Activated gamma-delta T cell (primary cell): Measurements from ENCODE around the gene VPS13C.

ENCODE experiments used
- DNase-seq: peaks from one replicate; lab custom pipeline; 2025; lab: John Stamatoyannopoulos, UW

The VPS13C gene

DNA sequence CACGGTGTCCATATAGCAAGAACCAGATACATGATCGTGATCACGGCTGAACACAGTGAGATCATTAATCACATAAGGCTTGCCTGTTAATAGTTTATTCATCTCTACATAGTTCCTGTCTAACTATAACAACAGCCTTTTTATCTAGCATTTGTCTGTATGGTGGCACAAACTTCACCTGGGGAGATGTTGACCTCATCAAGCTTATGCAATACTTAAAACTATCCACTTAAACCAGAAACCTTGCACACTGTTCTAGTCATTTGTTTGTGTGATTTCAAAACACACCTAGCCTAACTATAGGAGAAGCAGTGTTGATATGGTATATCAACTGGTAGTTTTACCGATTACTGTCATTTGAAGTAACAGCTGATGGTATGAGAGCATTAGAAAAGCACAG lies 124.8 kb downstream of the VPS13C start:
- no peak for DNase-seq

DNA sequence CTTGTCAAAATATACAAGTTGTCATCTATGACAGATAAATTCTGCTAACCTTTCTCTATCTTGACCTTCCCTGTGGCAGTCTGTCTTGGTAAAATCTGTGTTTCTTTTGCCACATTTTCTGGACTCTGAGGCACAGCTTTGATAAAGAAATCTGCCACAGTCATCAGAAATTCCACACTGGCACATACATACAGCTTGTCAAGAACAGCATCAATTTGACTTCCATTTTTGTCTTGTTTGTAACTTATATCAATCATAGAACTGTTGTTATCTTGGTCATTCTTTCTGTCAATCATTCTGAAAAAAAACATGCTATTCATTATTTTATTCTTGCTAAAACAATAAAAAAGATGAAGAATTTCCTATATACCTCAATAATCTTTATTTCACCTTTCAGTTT lies 130.8 kb downstream of the VPS13C start:
- no peak for DNase-seq

DNA sequence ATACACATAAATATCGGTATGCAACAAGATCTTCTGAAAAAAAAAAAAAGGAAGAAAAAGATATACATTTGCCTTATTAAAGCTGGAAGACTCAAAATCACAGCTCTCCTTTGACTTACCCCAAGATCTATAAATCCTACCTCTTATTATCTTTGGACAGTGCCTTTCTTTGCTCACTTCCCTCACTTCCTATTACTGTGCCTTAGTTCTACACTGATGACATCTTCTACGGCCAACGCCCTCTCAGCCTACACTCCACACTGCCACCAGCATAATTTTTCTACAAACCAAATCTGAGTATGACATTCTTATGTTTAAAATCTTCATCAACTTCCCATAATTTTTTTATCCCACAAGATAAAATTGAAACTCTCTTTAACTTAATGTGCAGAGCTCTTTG lies 137.1 kb downstream of the VPS13C start:
- DNase-seq, result no peak

DNA sequence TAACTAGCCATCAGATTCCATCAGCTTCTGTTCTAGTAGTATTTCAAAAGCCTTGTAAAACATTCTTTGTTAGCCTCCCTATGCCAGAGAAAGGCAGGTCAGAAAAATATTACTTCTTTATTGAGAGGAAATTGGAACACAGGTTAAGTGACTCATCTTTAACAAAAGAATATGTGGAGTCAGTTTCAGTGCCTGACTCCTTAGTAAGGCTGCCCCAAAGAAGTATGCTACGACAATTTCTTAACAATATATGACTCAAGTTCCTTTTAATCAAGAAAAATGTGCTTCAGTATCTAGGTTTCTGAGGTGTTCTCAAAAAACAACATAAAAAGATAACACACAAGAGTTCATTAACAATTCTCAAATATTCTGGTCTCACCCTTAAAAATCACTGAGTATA lies 139.2 kb downstream of the VPS13C start:
- no peak for DNase-seq

GRCh38 chr15:61917457-61917856 lies 142.8 kb downstream of the VPS13C start:
- DNase-seq, result no peak

GRCh38 chr15:61916104-61916503 lies 144.1 kb downstream of the VPS13C start:
- DNase-seq, result no peak

GRCh38 chr15:61915640-61916039 lies 144.6 kb downstream of the VPS13C start:
- no peak for DNase-seq

DNA sequence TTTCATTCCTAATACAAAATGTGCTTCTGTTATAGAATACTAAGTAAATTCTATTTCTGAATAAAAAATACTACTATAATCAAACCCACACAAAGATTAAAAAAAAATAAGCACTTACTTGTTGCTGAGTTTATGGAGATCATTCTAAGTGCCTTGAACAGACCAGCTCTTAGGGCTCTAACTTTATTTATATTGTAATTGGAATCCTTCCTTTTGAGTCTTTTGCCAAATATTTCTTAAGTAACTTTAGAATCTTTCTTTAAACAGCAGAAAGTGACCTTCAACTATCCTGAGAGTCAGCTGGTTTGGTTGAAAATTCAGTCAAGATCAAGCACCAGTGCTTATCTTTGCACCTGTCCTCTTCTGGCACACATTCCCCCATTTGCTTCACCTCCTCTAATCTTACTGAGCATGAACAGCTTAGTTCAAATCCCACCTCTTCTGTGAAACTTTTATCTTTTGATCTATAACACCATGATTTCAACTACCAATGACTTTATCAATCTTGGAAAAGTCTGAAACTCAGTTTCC lies 149.3 kb downstream of the VPS13C start:
- no peak for DNase-seq

GRCh38 chr15:61908241-61908640 lies 152.0 kb downstream of the VPS13C start:
- DNase-seq, result no peak

GRCh38 chr15:61907753-61908086 lies 152.5 kb downstream of the VPS13C start:
- DNase-seq, result no peak

- no peak for DNase-seq
Observed at GRCh38 chr15:61906961-61907752, 153.1 kb downstream of the VPS13C start.

- no peak for DNase-seq
Observed at GRCh38 chr15:61893146-61893545, 167.1 kb downstream of the VPS13C start.

GRCh38 chr15:61892140-61892539 lies 168.1 kb downstream of the VPS13C start:
- no peak for DNase-seq

DNA sequence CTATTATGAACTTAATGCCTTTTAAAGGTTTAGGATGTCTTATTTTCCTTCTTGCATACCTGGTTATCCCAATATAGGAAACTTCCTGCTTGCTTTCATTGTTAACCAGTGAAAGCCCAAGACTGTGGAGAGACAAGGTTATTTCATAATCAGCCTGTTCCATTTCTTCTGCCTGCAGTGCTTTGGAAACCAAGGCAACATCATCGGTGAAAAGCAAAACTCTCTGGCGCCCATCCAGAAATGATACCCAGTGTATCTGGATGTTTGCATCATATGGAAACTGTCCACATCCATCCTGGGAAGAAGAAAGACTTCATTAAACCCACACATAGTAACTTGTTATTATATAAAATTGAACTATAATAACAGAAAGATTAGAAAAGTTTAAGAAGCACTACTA lies 170.1 kb downstream of the VPS13C start:
- no peak for DNase-seq

- no peak for DNase-seq
Observed at GRCh38 chr15:61889706-61890105, 170.5 kb downstream of the VPS13C start.

DNA sequence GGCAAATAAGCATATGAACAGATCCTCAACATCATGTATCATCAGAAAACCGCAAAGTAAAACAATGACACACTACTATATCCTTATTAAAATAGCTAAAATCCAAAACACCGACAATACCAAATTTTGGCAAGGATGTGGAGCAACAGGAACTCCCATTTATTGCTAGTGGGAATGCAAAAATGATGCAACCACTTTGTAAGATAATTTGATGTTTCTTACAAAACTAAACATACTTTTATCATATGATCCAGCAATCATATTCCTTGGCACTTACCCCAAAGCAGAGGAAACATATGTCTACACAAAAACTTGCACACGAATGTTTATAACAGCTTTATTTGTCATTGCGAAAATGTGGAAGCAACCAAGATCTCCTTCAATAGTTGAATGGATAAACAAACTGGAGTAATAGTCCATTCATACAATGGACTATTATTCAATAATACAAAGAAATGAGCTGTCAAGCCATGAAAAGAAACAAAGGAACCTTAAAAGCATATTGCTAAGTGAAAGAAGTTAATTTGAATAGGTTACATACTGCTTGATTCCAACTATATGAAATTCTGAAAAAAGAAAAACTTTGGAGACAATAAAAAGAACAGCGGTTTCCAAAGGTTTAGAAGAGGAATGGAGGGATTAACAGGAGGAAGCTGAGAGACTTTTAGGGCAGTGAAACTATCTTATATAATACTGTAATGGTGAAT lies 172.0 kb downstream of the VPS13C start:
- no peak for DNase-seq

DNA sequence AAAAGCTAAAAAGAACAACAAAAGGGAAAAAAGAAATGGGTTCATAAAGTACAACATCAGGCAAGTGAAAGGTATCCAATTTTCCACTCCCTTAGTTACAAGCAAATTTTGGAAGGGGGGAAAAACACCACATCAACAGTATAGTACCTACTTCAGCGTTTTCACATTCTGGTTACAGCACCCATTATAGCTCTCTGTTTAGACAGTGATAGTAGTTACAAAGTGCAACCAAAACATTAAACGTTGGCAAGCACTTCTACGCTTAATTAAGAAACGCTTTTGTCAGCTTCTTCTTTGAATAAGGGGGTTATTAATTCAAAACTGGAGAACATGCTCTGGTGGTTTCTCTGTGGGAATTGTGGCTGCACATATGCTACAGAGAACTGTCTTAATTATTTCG lies 180.2 kb downstream of the VPS13C start:
- DNase-seq, result no peak

DNA sequence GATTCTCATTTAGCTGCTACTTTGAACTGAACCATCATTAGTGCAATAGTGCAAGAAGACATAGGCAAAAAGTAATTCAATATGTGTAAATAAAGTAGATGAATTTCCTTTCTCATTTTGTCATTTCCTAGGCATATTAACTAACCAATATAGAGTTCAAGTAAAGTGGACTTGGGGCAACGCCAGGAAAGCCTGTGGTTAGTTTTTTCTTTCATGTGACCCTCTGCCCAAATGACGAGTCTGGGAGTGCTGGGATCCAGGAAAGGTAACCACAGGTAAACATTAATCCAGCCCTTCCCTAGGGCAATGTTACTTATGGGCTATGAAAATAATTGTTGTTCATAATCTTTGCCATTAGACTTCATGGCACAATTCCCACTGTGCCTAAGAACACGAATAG lies 181.0 kb downstream of the VPS13C start:
- DNase-seq, result no peak

- no peak for DNase-seq
Observed at GRCh38 chr15:61871926-61872522, 188.2 kb downstream of the VPS13C start.

DNA sequence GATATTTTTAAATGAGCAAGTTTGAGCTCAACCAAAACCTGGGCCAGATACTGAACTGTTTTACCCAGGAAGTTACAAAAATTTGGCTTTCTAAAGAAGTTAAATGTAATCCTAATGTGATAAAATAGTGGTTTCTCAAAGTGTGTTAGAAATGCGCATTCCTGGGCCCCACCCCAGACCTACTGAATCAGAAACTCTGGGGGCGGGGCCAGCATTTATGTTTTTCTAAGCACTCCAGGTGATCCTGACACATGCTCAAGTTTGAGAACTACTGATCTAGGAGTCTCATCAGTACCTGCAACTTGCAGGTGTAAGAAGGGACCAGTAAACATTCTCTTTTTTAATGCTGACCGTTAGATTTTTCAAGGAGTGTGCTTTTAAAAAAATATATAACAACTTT lies 190.6 kb downstream of the VPS13C start:
- DNase-seq, result no peak

GRCh38 chr15:61861962-61862361 lies 198.3 kb downstream of the VPS13C start:
- no peak for DNase-seq

GRCh38 chr15:61857169-61857829 lies 202.9 kb downstream of the VPS13C start:
- no peak for DNase-seq
